ENCODE results near the gene TUBD1.

The TUBD1 gene

GRCh38 chr17:59825533-59826322 lies 67.0 kb downstream of the TUBD1 start:
- DNase-seq (ENCODE audit: low spot score): no peak

GRCh38 chr17:59815965-59816364 lies 76.8 kb downstream of the TUBD1 start:
- no peak for DNase-seq (ENCODE audit: low spot score)

- no peak for DNase-seq (ENCODE audit: low spot score)
These were observed 78.1 kb downstream of the TUBD1 start for GRCh38 chr17:59814685-59815084.

GRCh38 chr17:59814276-59814675 lies 78.5 kb downstream of the TUBD1 start:
- DNase-seq (ENCODE audit: low spot score): no peak

- no peak for DNase-seq (ENCODE audit: low spot score)
These were observed 80.6 kb downstream of the TUBD1 start for GRCh38 chr17:59812139-59812538.

GRCh38 chr17:59811209-59811608 lies 81.5 kb downstream of the TUBD1 start:
- no peak for DNase-seq (ENCODE audit: low spot score)

- DNase-seq (ENCODE audit: low spot score): no peak
These were observed 81.9 kb downstream of the TUBD1 start for GRCh38 chr17:59810894-59811153.
